ENCODE results near the gene TRIM28.
"Not testable (repeated sequence)": the region's sequence is repeated elsewhere in the genome, so short reads cannot be mapped to it uniquely, and the experiment has no call there.

The TRIM28 gene

DNA sequence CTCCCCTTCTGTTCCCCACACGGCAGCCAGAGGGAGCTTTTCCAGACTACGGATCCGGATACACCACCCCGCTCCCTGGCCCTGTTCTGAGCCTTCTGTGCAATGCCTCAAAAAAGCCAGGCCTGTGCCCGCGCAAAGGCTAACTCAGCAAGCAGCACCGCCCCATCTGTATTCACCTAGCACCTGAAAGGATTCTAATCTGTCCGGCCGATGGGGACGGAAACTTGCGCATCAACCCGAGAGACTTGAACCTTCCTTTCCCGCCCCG, 24.8 kb upstream of the TRIM28 start:
- no peak for FAIRE-seq
- peak; percentile 64 for DNase-seq (ENCODE audit: low spot score)

- FAIRE-seq (no peak), DNase-seq (ENCODE audit: low spot score) (peak; percentile 77)
These were observed 24.3 kb upstream of the TRIM28 start, which contains the start of gene ZBTB45 for GRCh38 chr19:58519355-58520256. TSS of gene ZBTB45 (minus strand) at chr19:58519810. CDS start at chr19:58517673, 2,137 bp downstream.

DNA sequence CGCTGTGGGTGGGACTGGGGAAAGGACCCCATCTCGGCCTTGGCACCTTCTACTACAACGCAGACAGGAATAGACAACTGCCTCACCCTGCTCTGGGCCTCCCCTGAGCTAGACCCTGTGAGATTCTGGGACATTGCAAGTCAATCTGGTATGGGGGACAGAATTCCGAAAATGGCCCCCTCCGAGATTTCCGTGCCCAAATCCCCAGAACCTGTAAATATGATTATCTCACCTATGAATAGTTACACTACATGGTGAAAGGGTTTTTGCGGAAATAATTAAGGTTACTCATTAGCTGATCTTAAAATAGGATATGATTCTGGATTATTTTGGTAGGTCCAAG, 23.6 kb upstream of the TRIM28 start:
- DNase-seq (ENCODE audit: low spot score) (no peak), FAIRE-seq (no peak)

DNA sequence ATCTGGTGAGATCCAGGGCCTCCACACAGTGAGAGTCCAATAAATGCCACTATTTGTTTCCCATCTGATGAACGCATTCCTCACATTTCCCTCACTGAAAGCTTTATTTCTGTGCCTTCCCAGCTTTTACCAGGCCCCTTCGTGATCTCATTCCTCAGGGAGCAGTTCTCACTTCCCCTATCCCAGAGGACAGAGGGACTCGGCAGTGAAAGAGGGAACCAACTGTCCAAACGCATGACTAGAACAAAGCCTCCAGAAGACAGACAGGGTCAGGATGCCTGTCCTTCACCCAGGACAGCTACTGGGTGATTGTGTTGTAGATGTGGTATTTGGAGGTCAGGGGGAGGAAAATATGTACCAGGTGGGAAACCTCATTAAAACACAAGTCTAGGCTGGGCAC, 22.2 kb upstream of the TRIM28 start:
- no peak for FAIRE-seq

DNA sequence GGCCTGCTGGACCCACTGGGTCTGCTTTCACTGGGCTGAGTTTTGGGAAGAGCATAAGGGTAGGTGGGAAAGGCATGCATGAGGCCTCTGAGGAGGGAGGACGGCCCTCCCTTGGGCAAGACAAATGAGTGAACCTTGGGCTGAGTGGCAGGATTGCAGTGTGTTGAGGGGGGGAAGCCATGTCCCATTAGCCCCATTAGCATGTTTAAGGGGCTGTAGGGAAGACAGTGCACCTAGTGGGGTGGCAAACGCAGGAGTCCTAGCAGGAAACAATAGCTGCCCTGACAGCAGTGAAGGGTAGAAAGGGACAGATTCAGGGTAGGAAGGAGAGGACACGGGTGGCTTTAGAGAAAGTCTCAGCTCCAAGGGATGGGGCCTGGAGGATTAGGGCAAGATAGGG, 21.2 kb upstream of the TRIM28 start:
- FAIRE-seq (no peak), DNase-seq (ENCODE audit: low spot score) (no peak)

More for the DNA sequence above, 22.2 kb upstream of the TRIM28 start:
- no peak for DNase-seq (ENCODE audit: low spot score)

GRCh38 chr19:58529405-58529804, 14.5 kb upstream of the TRIM28 start:
- FAIRE-seq (no peak), DNase-seq (ENCODE audit: low spot score) (no peak)

GRCh38 chr19:58531034-58531840, 12.6 kb upstream of the TRIM28 start:
- FAIRE-seq (no peak), DNase-seq (ENCODE audit: low spot score) (no peak)

DNA sequence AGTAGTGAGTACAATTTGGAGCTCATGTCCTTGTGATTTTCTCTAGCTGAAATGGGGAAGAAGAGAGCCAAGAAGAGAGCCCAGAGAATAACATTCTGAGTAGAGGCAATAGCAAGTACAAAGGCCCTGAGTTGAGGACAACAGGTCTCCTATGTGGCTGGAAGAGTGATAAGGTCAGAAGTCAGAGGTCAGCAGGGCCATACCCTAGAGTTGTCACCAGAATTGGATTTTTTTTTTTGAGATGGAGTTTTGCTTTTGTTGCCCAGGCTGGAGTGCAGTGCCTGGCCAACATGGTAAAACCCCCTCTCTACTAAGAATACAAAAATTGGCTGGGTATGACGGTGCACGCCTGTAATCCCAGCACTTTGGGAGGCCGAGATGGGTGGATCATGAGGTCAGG, 8.0 kb upstream of the TRIM28 start:
- no peak for FAIRE-seq

DNA sequence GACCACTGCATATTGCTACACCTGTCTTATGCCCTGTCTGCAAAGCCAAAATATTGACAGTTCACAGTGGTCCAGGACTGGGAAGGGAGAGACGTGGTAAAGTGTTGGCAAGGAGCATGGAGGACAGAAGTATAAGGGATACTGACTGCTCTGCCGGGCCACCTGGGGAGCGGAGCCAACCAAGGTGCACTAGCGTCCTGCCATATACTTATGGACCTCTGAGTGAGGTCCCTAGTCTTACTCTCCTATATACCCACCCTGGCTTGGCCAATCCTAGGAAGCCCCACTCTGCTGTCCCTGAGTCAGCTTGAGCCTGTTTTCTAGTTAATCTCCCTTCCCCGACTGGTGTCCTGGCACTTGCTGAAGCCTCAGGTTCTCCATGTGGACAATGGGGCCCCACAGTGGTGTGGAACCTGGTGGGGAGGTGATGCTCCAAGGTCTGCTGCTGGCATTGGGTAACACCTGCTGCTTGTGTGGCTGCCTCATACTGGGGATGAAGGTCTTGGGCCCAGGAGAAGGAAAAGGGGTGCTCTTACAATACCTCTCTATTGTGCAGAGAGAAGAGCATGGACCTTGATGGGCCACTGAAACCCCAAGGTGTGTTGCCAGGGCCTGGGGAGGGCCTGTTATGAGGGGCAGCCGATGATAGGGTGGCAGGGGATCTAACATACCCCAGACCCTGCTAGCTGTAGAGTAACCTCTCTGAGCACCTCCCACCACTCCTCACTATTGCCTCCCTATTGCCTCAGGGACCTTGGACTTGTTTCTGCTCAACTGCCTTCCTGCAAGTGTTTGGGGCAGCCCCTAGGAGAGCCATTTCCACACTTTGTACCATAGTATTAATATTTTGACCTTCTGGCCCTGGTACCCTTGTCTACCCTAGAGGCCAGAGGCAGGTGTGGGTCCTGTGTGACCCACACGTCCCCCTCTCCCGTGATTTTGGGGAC, 6.7 kb upstream of the TRIM28 start:
- DNase-seq (ENCODE audit: low spot score) (no peak), FAIRE-seq (no peak)

More for the DNA sequence above, 8.0 kb upstream of the TRIM28 start:
- DNase-seq (ENCODE audit: low spot score): no peak

DNA sequence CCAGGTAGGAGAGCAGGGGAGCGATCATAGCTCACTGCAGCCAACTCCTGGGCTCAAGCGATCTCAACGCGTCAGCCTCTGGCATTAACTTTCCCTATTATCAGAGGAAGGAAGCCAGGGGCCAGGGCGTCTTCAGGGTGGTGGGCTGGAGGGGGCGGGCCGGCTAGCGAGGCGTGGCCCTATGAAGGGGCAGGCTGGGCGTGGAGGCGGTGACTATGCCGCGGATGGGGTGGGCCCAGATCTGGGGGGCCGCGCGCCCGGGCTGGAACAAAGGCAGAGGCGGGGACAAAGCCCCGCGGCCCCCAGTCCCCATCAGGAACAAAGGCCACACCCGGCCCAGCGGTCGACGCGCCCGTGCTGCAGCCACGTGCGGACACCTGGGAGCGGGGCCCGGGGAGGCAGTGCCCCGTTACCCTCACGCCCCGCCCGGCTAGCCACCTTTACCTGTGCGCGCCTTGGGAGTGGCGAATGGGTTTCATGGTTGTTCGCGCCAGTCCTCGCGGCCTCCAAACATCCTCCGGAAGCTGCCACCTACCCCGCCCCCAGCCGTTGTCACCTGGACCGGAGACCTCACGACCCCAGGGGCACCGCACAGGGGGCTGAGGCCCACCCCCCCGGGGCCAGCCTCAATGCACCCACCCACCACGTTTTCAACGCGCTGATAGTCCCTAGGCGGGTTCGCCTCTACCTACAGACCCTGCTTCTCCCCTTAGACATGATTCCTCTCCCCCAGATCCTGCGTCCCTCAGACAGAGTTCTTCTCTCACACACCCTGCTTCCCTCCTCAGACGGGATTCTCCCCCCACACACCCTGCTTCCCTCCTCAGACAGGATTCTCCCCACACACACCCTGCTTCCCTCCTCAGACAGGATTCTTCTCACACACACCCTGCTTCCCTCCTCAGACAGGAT, 5.4 kb upstream of the TRIM28 start:
- DNase-seq (ENCODE audit: low spot score) (no peak), FAIRE-seq (no peak)

DNA sequence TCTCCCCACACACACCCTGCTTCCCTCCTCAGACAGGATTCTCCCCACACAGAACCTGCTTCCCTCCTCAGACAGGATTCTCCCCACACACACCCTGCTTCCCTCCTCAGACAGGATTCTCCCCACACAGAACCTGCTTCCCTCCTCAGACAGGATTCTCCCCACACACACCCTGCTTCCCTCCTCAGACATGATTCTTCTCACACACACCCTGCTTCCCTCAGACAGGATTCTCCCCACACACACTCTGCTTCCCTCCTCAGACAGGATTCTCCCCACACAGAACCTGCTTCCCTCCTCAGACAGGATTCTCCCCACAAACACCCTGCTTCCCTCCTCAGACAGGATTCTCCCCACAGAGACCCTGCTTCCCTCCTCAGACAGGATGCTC, 4.7 kb upstream of the TRIM28 start:
- not testable (repeated sequence) for FAIRE-seq; DNase-seq (ENCODE audit: low spot score)

- not testable (repeated sequence) for DNase-seq (ENCODE audit: low spot score); FAIRE-seq
These were observed 1.1 kb upstream of the TRIM28 start for GRCh38 chr19:58542641-58543372.

GRCh38 chr19:58544591-58545285, 874 bp downstream of the TRIM28 start:
- DNase-seq (ENCODE audit: low spot score) (peak; percentile 76), FAIRE-seq (no peak)

DNA sequence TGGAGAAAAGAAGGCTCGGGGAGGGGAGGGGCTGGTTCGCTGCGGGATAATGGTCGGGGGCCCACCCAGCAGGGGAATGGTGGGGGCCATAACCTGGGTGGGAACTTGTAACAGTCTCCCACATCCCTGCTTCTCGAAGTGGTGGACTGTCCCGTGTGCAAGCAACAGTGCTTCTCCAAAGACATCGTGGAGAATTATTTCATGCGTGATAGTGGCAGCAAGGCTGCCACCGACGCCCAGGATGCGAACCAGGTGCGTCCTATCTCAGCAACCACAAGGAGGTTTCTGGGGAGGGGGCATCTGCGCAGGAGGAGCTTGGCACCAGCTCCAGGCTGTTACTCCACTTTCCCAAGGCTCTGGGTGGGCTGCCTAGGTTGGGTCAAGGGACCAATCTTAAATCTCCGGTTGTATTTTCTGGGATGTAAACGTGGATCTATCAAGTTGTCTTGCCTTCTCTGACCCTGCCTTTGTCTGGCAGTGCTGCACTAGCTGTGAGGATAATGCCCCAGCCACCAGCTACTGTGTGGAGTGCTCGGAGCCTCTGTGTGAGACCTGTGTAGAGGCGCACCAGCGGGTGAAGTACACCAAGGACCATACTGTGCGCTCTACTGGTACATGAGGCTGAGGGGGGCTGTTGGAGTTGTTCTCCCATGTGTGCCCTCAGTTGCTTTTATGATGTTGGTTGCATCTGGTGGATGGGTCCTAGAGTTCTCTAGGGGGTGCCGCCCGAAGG, 1.6 kb downstream of the TRIM28 start:
- no peak for FAIRE-seq

DNA sequence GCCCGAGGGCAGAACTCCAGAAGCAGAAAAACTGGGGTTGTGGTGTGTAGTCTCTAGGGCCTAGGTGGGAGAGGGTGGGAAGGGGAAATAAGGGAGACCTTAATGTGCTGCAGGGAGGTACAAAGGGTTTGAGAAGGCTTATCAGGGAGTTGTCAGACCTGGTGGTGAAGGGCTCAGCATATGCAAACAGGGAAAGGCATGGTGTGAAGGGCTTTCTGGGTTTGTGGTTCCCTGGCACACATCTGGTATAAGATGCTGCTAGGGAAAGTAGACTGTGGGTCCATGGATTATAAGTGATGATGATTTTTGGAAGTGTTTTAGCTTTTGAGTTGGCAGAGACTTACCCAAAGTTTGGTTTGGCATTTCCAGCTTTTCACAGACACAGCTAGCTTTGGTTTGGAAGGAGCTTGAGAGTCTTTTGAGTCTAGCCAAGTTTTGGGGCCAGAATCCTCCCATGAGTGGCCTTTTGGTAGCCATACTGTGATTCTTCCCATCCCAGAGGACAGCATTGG, 2.2 kb downstream of the TRIM28 start:
- no peak for DNase-seq (ENCODE audit: low spot score)
- no peak for FAIRE-seq

More for the DNA sequence above, 1.6 kb downstream of the TRIM28 start:
- DNase-seq (ENCODE audit: low spot score): no peak

- DNase-seq (ENCODE audit: low spot score): no peak
- no peak for FAIRE-seq
These were observed 3.8 kb downstream of the TRIM28 start for GRCh38 chr19:58547323-58548312.
